ENCODE results near the gene EREG. TPM values are rescaled to one million over a fixed set of nuclear protein-coding genes. Genes with fewer than 3 reads are reported as not detected.

The EREG gene
- total and polyA plus RNA-seq, 2 donors (not counting 1 experiment from before 2014, with no cell fraction given): 0.33 TPM; not detected in 1

DNA sequence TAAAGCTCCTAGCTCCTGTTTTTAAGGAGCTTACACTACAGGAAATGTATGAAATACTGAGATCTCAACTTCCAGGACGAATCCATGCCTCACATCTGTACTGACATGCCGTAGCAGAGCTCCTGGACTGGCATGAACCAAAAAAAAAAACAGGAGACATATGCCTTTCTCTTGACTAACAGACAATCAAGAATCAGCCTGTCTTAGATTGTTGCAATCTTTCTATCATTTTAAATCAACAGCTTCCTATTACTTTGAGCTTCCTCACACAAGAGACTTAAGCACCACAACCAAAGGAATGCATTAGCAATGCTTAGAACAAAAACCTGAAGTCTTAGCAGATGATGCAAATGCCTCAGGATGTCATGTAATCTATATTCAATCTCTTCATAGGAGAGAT, 45.3 kb downstream of the EREG start:
- Histone ChIP-seq H3K4me2 (replicated peaks; ENCODE audit: low read depth, low read length, poor library complexity, severe bottlenecking) (no peak overlapping the region), H3K9me3 (ENCODE audit: control extremely low read depth in 1 of 3, control insufficient read depth in 2 of 3, insufficient read depth in 1 of 3, low read length in 2 of 3) (no peaks in the 10 kb centered on the region), H3K4me1 (ENCODE audit: control insufficient read depth in 2 of 2, insufficient read depth in 2 of 2, low read length in 2 of 2) (no peaks in the 10 kb centered on the region), H3K27me3 (replicated peaks in 1 of 4; ENCODE audit: control extremely low read depth in 1 of 4, control insufficient read depth in 3 of 4, insufficient read depth in 4 of 4, low read length in 3 of 4) (peaks cover 0 to 3% (median 0%) of the 10 kb centered on the region in 4 experiments), H3K4me3 (ENCODE audit: control extremely low read depth in 1 of 5, extremely low read depth in 1 of 5, insufficient read depth in 1 of 5, low read depth in 2 of 5, low read length in 4 of 5) (no peak overlapping the region), H2AFZ (ENCODE audit: insufficient read depth, low read depth, low read length, poor library complexity, severe bottlenecking) (no peak overlapping the region), H3K27ac (ENCODE audit: low read length in 2 of 2) (no peak overlapping the region), H3K9ac (ENCODE audit: low read length) (no peak overlapping the region), H3K36me3 (replicated peaks in 1 of 2; ENCODE audit: control extremely low read depth in 1 of 2, control insufficient read depth in 1 of 2, extremely low read depth in 1 of 2, insufficient read depth in 2 of 2, low read length in 1 of 2) (no peaks in the 10 kb centered on the region), H3K79me2 (ENCODE audit: control insufficient read depth, insufficient read depth, low read length) (no peaks in the 10 kb centered on the region), H4K20me1 (ENCODE audit: control insufficient read depth, insufficient read depth, low read length, poor library complexity, severe bottlenecking) (no peaks in the 10 kb centered on the region)
- ChIA-PET POLR2A (no interaction called here), CTCF (no interaction called here)
- Mint-ChIP-seq H3K9me3 (ENCODE audit: insufficient read depth) (no peaks in the 10 kb centered on the region), H3K4me3 (no peak overlapping the region), H3K4me1 (no peaks in the 10 kb centered on the region), H3K27ac (no peak overlapping the region), H3K27me3 (peaks cover 8% of the 10 kb centered on the region)
- ATAC-seq (ENCODE audit: low read depth): no peak
- TF ChIP-seq, protein P1, sequence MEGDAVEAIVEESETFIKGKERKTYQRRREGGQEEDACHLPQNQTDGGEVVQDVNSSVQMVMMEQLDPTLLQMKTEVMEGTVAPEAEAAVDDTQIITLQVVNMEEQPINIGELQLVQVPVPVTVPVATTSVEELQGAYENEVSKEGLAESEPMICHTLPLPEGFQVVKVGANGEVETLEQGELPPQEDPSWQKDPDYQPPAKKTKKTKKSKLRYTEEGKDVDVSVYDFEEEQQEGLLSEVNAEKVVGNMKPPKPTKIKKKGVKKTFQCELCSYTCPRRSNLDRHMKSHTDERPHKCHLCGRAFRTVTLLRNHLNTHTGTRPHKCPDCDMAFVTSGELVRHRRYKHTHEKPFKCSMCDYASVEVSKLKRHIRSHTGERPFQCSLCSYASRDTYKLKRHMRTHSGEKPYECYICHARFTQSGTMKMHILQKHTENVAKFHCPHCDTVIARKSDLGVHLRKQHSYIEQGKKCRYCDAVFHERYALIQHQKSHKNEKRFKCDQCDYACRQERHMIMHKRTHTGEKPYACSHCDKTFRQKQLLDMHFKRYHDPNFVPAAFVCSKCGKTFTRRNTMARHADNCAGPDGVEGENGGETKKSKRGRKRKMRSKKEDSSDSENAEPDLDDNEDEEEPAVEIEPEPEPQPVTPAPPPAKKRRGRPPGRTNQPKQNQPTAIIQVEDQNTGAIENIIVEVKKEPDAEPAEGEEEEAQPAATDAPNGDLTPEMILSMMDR (IDR thresholded peaks at IDR 0.05): no peak
- no peak for DNase-seq
- intact Hi-C loops (cut with micrococcal nuclease): no loop called here
- 70% methylated on average over 2 of the region's 2 CpGs for WGBS (ENCODE audit: insufficient coverage)

DNA sequence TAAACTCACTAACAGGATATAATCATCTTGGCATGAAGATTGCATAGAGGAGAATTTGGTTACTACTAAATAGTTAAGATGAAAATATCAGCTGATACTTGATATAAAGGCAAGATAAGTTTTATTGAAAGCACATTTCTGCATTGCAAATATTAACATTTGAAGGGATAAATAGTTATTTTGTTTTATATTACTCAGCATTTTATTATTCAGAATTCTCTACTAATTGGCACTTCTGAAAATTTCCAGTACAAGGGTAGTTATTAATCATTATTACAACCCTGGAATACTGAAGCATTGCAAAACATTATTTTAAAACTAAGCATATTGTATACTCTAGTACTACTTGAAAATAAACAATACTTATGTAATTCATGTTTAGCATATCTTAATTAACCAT, 47.3 kb downstream of the EREG start:
- H3K4me2 ChIP-seq (replicated peaks; ENCODE audit: low read depth, low read length, poor library complexity, severe bottlenecking): no peak overlapping the region
- H2AFZ ChIP-seq (ENCODE audit: insufficient read depth, low read depth, low read length, poor library complexity, severe bottlenecking): no peak overlapping the region
- H3K79me2 ChIP-seq (ENCODE audit: control insufficient read depth, insufficient read depth, low read length): no peaks in the 10 kb centered on the region
- no peak overlapping the region for H3K27ac ChIP-seq (ENCODE audit: low read length in 2 of 2)
- no peaks in the 10 kb centered on the region for H4K20me1 ChIP-seq (ENCODE audit: control insufficient read depth, insufficient read depth, low read length, poor library complexity, severe bottlenecking)
- Mint-ChIP-seq H3K27me3 (peaks cover 8% of the 10 kb centered on the region), H3K4me1 (no peaks in the 10 kb centered on the region), H3K27ac (no peak overlapping the region), H3K9me3 (ENCODE audit: insufficient read depth) (no peaks in the 10 kb centered on the region), H3K4me3 (no peak overlapping the region)
- H3K9ac ChIP-seq (ENCODE audit: low read length): no peak overlapping the region
- no peaks in the 10 kb centered on the region for H3K36me3 ChIP-seq (replicated peaks in 1 of 2; ENCODE audit: control extremely low read depth in 1 of 2, control insufficient read depth in 1 of 2, extremely low read depth in 1 of 2, insufficient read depth in 2 of 2, low read length in 1 of 2)
- intact Hi-C loops (cut with micrococcal nuclease): no loop called here
- no peak overlapping the region for H3K4me3 ChIP-seq (ENCODE audit: control extremely low read depth in 1 of 5, extremely low read depth in 1 of 5, insufficient read depth in 1 of 5, low read depth in 2 of 5, low read length in 4 of 5)
- no peak for ATAC-seq (ENCODE audit: low read depth)
- no peaks in the 10 kb centered on the region for H3K9me3 ChIP-seq (ENCODE audit: control extremely low read depth in 1 of 3, control insufficient read depth in 2 of 3, insufficient read depth in 1 of 3, low read length in 2 of 3)
- H3K4me1 ChIP-seq (ENCODE audit: control insufficient read depth in 2 of 2, insufficient read depth in 2 of 2, low read length in 2 of 2): no peaks in the 10 kb centered on the region
- no peak for DNase-seq
- ChIA-PET CTCF (no interaction called here), POLR2A (no interaction called here)
- no peak for TF ChIP-seq EZH2 (IDR thresholded peaks at IDR 0.05; ENCODE audit: borderline replicate concordance, insufficient read depth, low read depth, low read length, poor library complexity, severe bottlenecking)
- TF ChIP-seq, protein P1 (IDR thresholded peaks at IDR 0.05): no peak
- peaks cover 0 to 3% (median 0%) of the 10 kb centered on the region in 4 experiments for H3K27me3 ChIP-seq (replicated peaks in 1 of 4; ENCODE audit: control extremely low read depth in 1 of 4, control insufficient read depth in 3 of 4, insufficient read depth in 4 of 4, low read length in 3 of 4)
